ENCODE data around the gene MTMR4. TPM values are rescaled to one million over a fixed set of nuclear protein-coding genes. Genes with fewer than 3 reads are reported as not detected.

The MTMR4 gene
- polyA plus RNA-seq, 1 donor from 2014 or later, result 124 TPM

DNA sequence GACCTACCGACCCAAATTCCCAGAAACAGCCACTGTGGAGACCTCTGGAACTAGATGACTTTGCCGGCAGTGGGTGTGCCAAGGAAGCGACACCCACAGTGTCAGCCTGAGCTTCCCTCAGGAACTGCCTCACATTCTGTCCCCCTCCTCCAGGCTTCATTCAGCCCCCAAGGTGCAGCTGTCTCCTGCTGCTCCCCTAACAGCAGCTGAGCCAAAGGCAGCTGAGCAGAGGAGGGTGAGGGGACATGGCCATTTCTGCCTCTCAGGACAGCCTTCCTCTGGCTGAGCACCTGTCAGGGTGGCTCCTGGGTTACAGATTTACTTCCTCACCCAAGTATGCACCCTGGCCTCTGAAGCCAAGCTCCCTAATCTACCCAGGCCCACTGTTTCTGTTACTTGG, 22.1 kb upstream of the MTMR4 start:
- TF ChIP-seq EP300 (conservative IDR thresholded peaks at IDR 0.05; ENCODE audit: poor library complexity, severe bottlenecking), result no peak
- no peak for TF ChIP-seq EZH2 (IDR thresholded peaks at IDR 0.05; ENCODE audit: borderline replicate concordance, insufficient read depth, low read length, poor library complexity, severe bottlenecking)
- no peak overlapping the region for H3K9ac ChIP-seq (ENCODE audit: low read length)
- no peaks in the 10 kb centered on the region for H3K79me2 ChIP-seq (replicated peaks; ENCODE audit: insufficient read depth, low read length)
- H3K27ac ChIP-seq (ENCODE audit: low read length), result no peak overlapping the region
- no peaks in the 10 kb centered on the region for H3K9me3 ChIP-seq (ENCODE audit: low read length)
- no peak overlapping the region for H2AFZ ChIP-seq (ENCODE audit: low read depth, low read length)
- H3K4me2 ChIP-seq (ENCODE audit: low read length), result no peak overlapping the region
- peaks cover 5% of the 10 kb centered on the region for H3K27me3 ChIP-seq (ENCODE audit: insufficient read depth, low read depth, low read length)
- no peaks in the 10 kb centered on the region for H3F3A ChIP-seq (ENCODE audit: insufficient read depth, low read length, poor library complexity, severe bottlenecking)
- no peaks in the 10 kb centered on the region for H4K20me1 ChIP-seq (ENCODE audit: insufficient read depth)
- no peaks in the 10 kb centered on the region for H3K36me3 ChIP-seq (ENCODE audit: insufficient read depth, low read length)
- no peaks in the 10 kb centered on the region for H3K9me2 ChIP-seq (ENCODE audit: insufficient read depth, low read length)
- H3K4me3 ChIP-seq (ENCODE audit: low read length), result no peak overlapping the region

- Histone ChIP-seq H3K27ac (ENCODE audit: low read length) (no peak overlapping the region), H3K9ac (ENCODE audit: low read length) (no peak overlapping the region), H2AFZ (ENCODE audit: low read depth, low read length) (no peak overlapping the region), H3F3A (ENCODE audit: insufficient read depth, low read length, poor library complexity, severe bottlenecking) (no peaks in the 10 kb centered on the region), H4K20me1 (ENCODE audit: insufficient read depth) (no peaks in the 10 kb centered on the region), H3K27me3 (ENCODE audit: insufficient read depth, low read depth, low read length) (peaks cover 16% of the 10 kb centered on the region), H3K9me2 (ENCODE audit: insufficient read depth, low read length) (no peaks in the 10 kb centered on the region), H3K4me3 (ENCODE audit: low read length) (no peak overlapping the region), H3K36me3 (ENCODE audit: insufficient read depth, low read length) (no peaks in the 10 kb centered on the region), H3K4me2 (ENCODE audit: low read length) (no peak overlapping the region), H3K9me3 (ENCODE audit: low read length) (no peaks in the 10 kb centered on the region), H3K79me2 (replicated peaks; ENCODE audit: insufficient read depth, low read length) (no peaks in the 10 kb centered on the region)
- TF ChIP-seq SMC3 (conservative IDR thresholded peaks at IDR 0.05; ENCODE audit: poor library complexity) (no peak), TAF1 (IDR thresholded peaks at IDR 0.05; ENCODE audit: low read depth) (no peak), REST (IDR thresholded peaks at IDR 0.05; ENCODE audit: borderline replicate concordance) (no peak), EZH2 (IDR thresholded peaks at IDR 0.05; ENCODE audit: borderline replicate concordance, insufficient read depth, low read length, poor library complexity, severe bottlenecking) (no peak), EP300 (conservative IDR thresholded peaks at IDR 0.05; ENCODE audit: poor library complexity, severe bottlenecking) (no peak), MXI1 (conservative IDR thresholded peaks at IDR 0.05; ENCODE audit: poor library complexity, severe bottlenecking) (no peak), RAD21 (conservative IDR thresholded peaks at IDR 0.05) (no peak), POLR2AphosphoS5 (IDR thresholded peaks at IDR 0.05) (no peak), CTCF (IDR thresholded peaks at IDR 0.05; ENCODE audit: poor library complexity, severe bottlenecking) (no peak)
Measured at GRCh38 chr17:58535431-58535830, 21.0 kb upstream of the MTMR4 start.

Data from neural cell (in vitro differentiated cells).